Measurements from ENCODE around the gene GABRB2. TPM values are rescaled to one million over a fixed set of nuclear protein-coding genes. Genes with fewer than 3 reads are reported as not detected.
"Not testable (repeated sequence)": the region's sequence is repeated elsewhere in the genome, so short reads cannot be mapped to it uniquely, and the experiment has no call there.

GABRB2 gene
- total and polyA plus RNA-seq, 12 donors, result under 0.01 to 0.42 (median 0.18) TPM; not detected in 2

- H3K27ac ChIP-seq, result no peak overlapping the region
- ATAC-seq (no peak), DNase-seq (no peak)
- H3K36me3 ChIP-seq, result no peaks in the 10 kb centered on the region
- no peaks in the 10 kb centered on the region for H3K4me1 ChIP-seq
- H3K4me3 ChIP-seq, result no peak overlapping the region
- TF ChIP-seq CTCF (IDR thresholded peaks at IDR 0.05), result no peak
- no peaks in the 10 kb centered on the region for H3K27me3 ChIP-seq
- H3K9me3 ChIP-seq, result peaks cover 0 to 3% (median 0%) of the 10 kb centered on the region in 11 donors
- intact Hi-C loops (cut with DNase I), result no loop called here
These were observed 283.3 kb downstream of the GABRB2 start for GRCh38 chr5:161263191-161263590.

- TF ChIP-seq CTCF (IDR thresholded peaks at IDR 0.05), result no peak
- no peak overlapping the region for H3K27ac ChIP-seq
- intact Hi-C loops (cut with DNase I), result no loop called here
- H3K27me3 ChIP-seq, result no peaks in the 10 kb centered on the region
- no peak overlapping the region for H3K4me3 ChIP-seq
- no peaks in the 10 kb centered on the region for H3K9me3 ChIP-seq
- no peaks in the 10 kb centered on the region for H3K36me3 ChIP-seq
- no peaks in the 10 kb centered on the region for H3K4me1 ChIP-seq
- DNase-seq (no peak), ATAC-seq (no peak)
- 90 to 92% methylated on average over 4 of the region's 4 CpGs for WGBS, 2 donors
These were observed 284.7 kb downstream of the GABRB2 start for GRCh38 chr5:161261668-161262323.

GRCh38 chr5:161258438-161258837 is 288.1 kb downstream of the GABRB2 start:
- intact Hi-C loops (cut with DNase I), result no loop called here
- Histone ChIP-seq H3K4me3 (no peak overlapping the region), H3K27ac (no peak overlapping the region), H3K4me1 (no peaks in the 10 kb centered on the region), H3K36me3 (no peaks in the 10 kb centered on the region), H3K9me3 (no peaks in the 10 kb centered on the region), H3K27me3 (no peaks in the 10 kb centered on the region)
- no peak for ATAC-seq
- no peak for TF ChIP-seq CTCF (IDR thresholded peaks at IDR 0.05)
- DNase-seq, result no peak

- H3K27me3 ChIP-seq, result no peaks in the 10 kb centered on the region
- no peaks in the 10 kb centered on the region for H3K4me1 ChIP-seq
- H3K36me3 ChIP-seq, result no peaks in the 10 kb centered on the region
- ATAC-seq (no peak), DNase-seq (no peak)
- no peak overlapping the region for H3K27ac ChIP-seq
- 70 to 72% methylated on average over 2 of the region's 2 CpGs for WGBS, 2 donors
- no peak for TF ChIP-seq CTCF (IDR thresholded peaks at IDR 0.05)
- no peaks in the 10 kb centered on the region for H3K9me3 ChIP-seq
- intact Hi-C loops (cut with DNase I), result no loop called here
- H3K4me3 ChIP-seq, result no peak overlapping the region
These were observed 289.6 kb downstream of the GABRB2 start for GRCh38 chr5:161256957-161257356.

GRCh38 chr5:161252955-161253354 is 293.6 kb downstream of the GABRB2 start:
- WGBS, 2 donors, result 23 to 30% methylated on average over 3 of the region's 3 CpGs
- ATAC-seq, result not testable (repeated sequence)

More at GRCh38 chr5:161252955-161253354, 293.6 kb downstream of the GABRB2 start:
- intact Hi-C loops (cut with DNase I); H3K4me1 ChIP-seq; H3K4me3 ChIP-seq; DNase-seq; H3K36me3 ChIP-seq; H3K9me3 ChIP-seq; H3K27me3 ChIP-seq; H3K27ac ChIP-seq: not testable (repeated sequence)

Data from heart right ventricle (tissue), 16 donors.